ENCODE results near the gene ESF1.
"Not testable (repeated sequence)": the region's sequence is repeated elsewhere in the genome, so short reads cannot be mapped to it uniquely, and the experiment has no call there.

ESF1 gene

DNA sequence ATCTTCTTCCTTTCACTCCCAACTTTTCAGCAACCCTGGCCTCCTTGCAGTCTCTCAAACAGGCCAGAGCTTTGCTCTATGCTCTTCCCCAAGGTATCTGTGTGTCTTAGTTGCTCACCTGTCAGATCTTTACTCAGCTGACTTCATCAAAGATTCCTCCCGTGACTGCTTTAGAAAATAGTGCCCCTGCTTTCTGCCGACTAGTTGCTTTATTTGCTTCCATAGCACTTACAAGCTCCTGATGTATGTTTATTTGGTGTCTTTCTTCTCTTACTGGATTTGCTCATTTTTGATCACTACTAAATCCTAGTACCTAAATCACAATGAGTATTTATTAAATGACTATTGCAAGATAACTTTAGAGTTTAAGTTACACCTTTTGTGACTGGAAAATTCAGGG lies 6.0 kb upstream of the ESF1 start:
- no peak for DNase-seq

DNA sequence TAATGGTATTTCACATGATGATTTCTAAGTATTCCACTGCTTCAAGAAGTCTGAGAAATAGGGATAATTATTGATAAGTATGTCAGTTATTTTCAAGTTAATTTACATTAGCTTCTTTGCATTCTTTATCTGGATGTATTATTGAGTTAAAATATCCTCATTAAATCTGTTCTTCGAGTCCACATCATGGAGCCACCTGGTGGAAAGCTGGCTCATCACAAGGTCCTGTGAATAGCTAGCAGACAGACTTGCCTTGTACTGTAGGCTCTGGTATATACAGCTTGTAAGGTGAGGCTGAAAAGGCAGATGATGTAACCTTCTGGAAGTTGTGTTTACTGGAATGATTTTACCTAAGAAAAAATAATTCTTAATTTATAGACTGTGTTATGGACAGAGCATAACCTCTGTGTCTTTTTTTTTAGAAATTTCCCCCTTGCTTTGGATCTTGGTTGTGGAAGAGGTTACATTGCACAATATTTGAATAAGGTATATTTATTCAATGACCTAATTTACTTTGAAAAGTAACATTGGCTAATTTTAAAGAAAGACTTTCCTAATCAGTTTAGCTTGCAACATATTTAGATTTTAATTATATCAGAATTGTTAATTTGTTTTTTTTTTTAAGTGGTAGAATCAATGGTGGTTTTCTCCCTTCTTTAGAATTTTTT lies 3.6 kb upstream of the ESF1 start:
- peak in 18 of 58 donors; percentile 4 to 61 (median 14) for DNase-seq

DNA sequence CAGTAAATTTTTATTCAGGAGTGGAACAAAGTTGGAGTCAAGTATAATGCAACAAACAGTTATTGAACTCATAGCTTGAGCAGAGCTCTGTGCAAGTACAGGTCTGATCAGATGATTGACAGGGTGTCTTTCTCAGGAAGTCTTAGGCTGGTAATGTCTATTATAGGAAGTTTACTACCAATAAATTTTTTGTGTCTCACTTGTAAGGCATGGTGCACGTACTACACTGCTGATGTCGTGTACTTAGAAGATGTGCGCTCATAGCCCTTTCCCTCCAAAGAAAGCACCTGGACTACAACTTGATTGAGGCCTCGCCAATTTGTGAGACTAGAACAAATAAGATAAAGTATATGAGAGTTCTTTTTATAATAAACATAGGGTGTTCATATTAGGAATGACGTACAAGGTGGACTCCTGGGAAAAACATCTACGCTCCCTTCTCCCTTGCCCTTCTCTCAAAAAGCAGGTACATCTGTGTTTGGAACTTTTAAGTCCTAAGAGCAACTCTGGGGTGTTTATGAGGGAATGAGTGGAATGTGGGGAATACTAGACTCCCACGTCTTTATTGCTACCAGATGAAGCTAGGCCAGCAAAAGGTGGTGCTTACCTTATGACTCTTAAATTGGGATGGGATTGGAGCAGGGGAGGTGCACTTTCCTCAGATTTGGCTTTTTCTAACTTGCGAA lies 1.6 kb upstream of the ESF1 start:
- no peak for DNase-seq

GRCh38 chr20:13784271-13784892 lies 337 bp downstream of the ESF1 start:
- peak in 2 of 58 donors; percentile 20 to 49 for DNase-seq

DNA sequence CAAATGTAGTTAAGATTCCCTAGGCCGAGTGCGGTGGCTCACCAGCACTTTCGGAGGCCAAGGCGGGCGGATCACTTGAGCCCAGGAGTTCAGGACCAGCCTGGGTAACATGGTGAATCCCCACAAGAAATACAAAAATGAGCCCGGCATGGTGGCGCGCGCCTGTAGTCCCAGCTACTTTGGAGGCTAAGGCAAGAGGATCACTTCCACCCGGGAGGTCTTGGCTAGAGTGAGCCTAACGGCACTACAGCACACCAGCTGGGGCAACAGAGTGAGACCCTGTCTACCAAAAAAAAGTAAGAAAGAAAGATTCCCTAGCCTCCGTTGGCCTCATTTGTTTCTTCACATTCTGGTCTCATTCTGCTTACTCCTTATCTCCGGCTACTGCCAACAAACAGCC lies 1.2 kb downstream of the ESF1 start:
- DNase-seq: no peak

GRCh38 chr20:13778827-13779226 lies 5.9 kb downstream of the ESF1 start:
- DNase-seq: no peak

GRCh38 chr20:13777171-13777601 lies 7.5 kb downstream of the ESF1 start:
- no peak for DNase-seq

GRCh38 chr20:13775867-13776266 lies 8.9 kb downstream of the ESF1 start:
- DNase-seq: no peak

- no peak for DNase-seq
Observed at GRCh38 chr20:13772529-13772928, 12.2 kb downstream of the ESF1 start.

DNA sequence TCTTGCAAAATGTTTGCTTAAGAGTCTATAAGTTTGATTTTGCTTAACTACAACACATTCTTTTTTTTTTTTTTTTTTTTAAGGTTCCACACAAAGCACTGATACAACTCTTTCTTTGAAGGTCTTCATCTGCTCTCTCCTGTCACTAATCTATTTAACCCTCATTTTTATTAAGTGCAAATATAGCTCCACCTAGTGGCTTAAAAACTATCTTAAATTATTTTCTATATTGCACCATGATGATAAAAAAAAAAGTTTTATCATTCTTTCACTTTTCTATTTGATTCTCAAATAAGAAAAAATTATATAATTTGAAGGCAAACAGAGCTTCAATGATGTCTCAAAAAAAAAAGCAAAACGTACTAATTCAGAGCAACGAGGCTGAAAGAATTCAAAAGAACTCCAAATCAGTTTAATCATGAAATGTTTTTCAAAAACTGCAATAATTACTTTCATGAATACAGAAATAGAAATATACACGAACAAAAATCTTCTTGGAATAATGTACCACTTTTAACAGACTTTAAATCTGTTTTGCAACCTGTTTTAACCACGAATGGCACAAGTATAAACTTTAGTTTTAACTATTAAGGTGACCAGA lies 12.8 kb downstream of the ESF1 start:
- no peak for DNase-seq

- no peak for DNase-seq
Observed at GRCh38 chr20:13770141-13770540, 14.6 kb downstream of the ESF1 start.

DNA sequence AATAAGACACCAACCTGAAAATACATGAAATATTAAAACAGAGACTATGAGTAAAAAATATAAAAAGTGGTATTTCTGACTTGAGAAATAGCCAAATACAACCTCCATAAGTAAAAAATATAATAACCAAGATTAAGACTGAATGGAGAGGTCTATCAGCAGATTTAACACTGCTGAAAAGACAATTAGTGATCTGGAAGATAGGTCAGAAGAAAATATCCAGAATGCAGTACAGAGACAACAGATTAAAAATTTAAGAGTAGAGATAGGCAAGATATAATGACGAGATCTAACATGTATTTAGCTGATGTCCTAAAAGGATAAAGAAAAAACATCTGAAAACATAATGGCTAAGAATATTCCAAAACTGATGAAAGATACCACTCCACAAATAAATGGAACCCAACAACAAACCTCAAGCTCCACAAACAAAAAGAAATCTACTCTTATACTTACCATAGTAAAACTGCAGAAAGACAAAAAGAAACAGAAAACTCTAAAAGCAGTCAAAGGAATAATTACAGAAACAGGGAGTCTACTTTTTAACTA lies 18.8 kb downstream of the ESF1 start:
- DNase-seq: no peak

GRCh38 chr20:13765299-13765698 lies 19.4 kb downstream of the ESF1 start:
- DNase-seq: no peak

DNA sequence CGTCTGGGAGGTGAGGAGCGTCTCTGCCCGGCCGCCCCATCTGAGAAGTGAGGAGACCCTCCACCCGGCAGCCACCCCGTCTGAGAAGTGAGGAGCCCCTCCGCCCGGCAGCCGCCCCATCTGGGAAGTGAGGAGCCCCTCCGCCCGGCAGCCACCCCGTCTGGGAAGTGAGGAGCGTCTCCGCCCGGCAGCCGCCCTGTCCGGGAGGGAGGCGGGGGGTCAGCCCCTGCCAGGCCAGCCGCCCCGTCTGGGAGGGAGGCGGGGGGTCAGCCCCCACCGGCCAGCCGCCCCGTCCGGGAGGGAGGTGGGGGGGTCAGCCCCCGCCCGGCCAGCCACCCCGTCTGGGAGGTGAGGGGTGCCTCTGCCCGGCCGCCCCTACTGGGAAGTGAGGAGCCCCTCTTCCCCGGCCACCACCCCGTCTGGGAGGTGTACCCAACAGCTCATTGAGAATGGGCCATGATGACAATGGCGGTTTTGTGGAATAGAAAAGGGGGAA lies 24.2 kb downstream of the ESF1 start:
- DNase-seq: not testable (repeated sequence)

DNA sequence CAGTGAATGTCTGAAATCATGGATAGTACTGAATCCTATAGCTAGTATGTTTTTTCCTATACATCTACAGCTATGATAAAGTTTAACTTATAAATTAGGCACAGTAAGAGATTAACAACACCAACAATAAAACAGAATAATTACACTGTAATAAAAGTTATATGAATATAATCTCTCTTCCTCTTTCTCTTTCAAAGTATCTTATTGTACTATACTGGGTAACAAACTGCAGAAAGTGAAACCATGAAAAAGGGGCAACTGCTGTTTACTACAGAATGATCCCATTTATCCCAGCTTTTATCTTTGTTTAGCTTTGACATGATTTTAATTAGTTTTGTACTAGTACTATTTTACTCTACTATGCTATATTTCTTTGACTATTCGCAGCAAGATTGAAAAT lies 25.8 kb downstream of the ESF1 start:
- DNase-seq: no peak

DNA sequence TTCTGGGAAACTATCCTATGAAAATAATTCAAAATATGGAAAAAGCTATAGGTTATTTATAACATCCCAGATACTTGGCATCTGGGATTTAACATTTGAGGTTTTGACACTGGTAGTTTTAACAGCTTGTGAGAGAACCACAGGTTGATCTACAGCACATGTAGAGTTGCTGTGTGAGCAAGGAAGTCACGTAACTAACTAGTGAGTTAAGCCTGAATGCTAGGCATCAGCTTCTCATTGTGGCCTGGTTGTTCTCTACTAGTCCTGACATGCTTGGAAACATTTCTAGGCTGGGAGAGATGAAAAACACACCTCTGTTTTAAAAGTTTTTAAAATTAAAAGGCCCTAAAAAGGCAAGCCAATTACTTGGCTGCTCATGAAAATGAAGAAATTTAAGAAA lies 28.2 kb downstream of the ESF1 start:
- DNase-seq: no peak

GRCh38 chr20:13755809-13756208 lies 28.9 kb downstream of the ESF1 start:
- no peak for DNase-seq

- no peak for DNase-seq
Observed at GRCh38 chr20:13753436-13754036, 31.2 kb downstream of the ESF1 start.

DNA sequence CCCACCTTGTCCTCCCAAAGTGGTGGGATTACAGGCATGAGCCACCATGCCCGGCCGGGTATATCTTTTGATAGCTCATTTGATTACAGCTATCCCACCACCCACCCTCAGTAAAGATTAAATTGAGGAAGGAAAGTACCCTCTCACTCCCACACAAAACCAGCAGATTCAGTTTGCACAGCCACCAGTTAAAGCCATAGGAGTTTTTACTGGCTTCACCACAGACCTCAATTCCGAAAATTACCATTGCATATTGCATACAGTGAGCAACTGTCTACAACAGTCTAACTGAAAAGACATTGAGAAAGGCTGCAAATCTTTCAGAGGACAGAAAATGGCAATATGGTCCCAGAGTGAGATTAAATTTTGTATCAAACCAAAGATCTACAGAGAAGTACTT lies 34.9 kb downstream of the ESF1 start:
- DNase-seq: no peak

DNA sequence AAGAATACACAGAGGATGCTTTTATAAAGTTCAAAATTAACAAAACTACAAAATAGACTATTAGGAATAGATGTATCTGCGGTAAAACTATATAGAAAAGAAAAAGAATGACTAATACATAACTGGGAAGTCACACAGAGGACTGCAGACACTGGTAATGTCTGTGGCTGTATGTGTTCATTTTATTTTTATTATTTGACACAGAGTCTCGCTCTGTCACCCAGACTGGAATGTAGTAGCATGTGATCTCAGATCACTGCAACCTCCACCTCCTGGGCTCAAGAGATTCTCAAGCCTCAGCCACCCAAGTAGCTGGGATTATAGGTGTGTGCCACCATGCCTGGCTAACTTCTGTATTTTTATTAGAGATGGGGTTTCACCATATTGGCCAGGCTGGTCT lies 38.9 kb downstream of the ESF1 start:
- DNase-seq: no peak

DNA sequence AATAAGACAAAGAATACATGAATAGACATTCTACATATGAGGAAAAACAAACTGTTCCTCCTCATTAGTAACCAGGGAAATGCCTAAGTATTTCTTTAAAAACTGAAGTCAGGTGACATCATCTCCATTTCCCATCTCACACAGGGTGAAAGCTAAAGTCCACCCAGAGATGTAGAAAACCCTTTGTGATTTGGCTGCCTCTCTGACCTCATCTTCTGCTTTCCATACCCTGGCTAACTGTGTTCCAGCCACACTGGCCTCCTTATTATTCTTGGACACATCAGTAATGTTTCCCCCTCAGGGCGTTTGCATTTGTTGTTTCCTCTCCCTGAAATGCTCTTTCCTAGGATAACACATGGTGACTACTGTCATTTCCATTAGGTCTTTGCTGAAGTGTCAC lies 40.4 kb downstream of the ESF1 start:
- no peak for DNase-seq

Measured in anterior cingulate cortex (tissue), 58 donors.